ENCODE data around the gene MMP24OS. TPM values are rescaled to one million over a fixed set of nuclear protein-coding genes. Genes with fewer than 3 reads are reported as not detected.

MMP24OS gene
- total RNA-seq, 6 experiments from 2014 or later = 91.7 to 117 (median 105) TPM

GRCh38 chr20:35296101-35296554 is 18.2 kb upstream of the MMP24OS start:
- no peaks in the 10 kb centered on the region for H3K9me3 Mint-ChIP-seq
- no peak for DNase-seq
- H3K27me3 Mint-ChIP-seq (ENCODE audit: insufficient read depth) = peaks cover 13% of the 10 kb centered on the region
- H3K4me1 Mint-ChIP-seq (ENCODE audit: low read depth) = peaks cover 8% of the 10 kb centered on the region
- no peak for TF ChIP-seq CTCF (IDR thresholded peaks at IDR 0.05)
- no peaks in the 10 kb centered on the region for H3K36me3 Mint-ChIP-seq (ENCODE audit: low read depth)
- H3K4me3 Mint-ChIP-seq = no peak overlapping the region
- no peak overlapping the region for H3K27ac Mint-ChIP-seq

GRCh38 chr20:35295674-35296073 is 17.8 kb upstream of the MMP24OS start:
- Mint-ChIP-seq H3K4me1 (ENCODE audit: low read depth) (peaks cover 7% of the 10 kb centered on the region), H3K27me3 (ENCODE audit: insufficient read depth) (peaks cover 13% of the 10 kb centered on the region), H3K27ac (no peak overlapping the region), H3K36me3 (ENCODE audit: low read depth) (no peaks in the 10 kb centered on the region), H3K9me3 (no peaks in the 10 kb centered on the region), H3K4me3 (no peak overlapping the region)
- no peak for DNase-seq
- TF ChIP-seq CTCF (IDR thresholded peaks at IDR 0.05) = no peak

- no peak for DNase-seq
- H3K4me3 Mint-ChIP-seq = no peak overlapping the region
- H3K9me3 Mint-ChIP-seq = no peaks in the 10 kb centered on the region
- peaks cover 7% of the 10 kb centered on the region for H3K4me1 Mint-ChIP-seq (ENCODE audit: low read depth)
- H3K36me3 Mint-ChIP-seq (ENCODE audit: low read depth) = no peaks in the 10 kb centered on the region
- H3K27ac Mint-ChIP-seq = no peak overlapping the region
- no peak for TF ChIP-seq CTCF (IDR thresholded peaks at IDR 0.05)
- peaks cover 14% of the 10 kb centered on the region for H3K27me3 Mint-ChIP-seq (ENCODE audit: insufficient read depth)
Observed at GRCh38 chr20:35295058-35295457, 17.1 kb upstream of the MMP24OS start.

- no peak for DNase-seq
- no peak for TF ChIP-seq CTCF (IDR thresholded peaks at IDR 0.05)
- H3K4me3 Mint-ChIP-seq = no peak overlapping the region
- H3K27ac Mint-ChIP-seq = no peak overlapping the region
- no peaks in the 10 kb centered on the region for H3K36me3 Mint-ChIP-seq (ENCODE audit: low read depth)
- peaks cover 14% of the 10 kb centered on the region for H3K27me3 Mint-ChIP-seq (ENCODE audit: insufficient read depth)
- no peaks in the 10 kb centered on the region for H3K9me3 Mint-ChIP-seq
- peaks cover 7% of the 10 kb centered on the region for H3K4me1 Mint-ChIP-seq (ENCODE audit: low read depth)
Observed at GRCh38 chr20:35294293-35294685, 16.4 kb upstream of the MMP24OS start.

- Mint-ChIP-seq H3K36me3 (ENCODE audit: low read depth) (no peaks in the 10 kb centered on the region), H3K27ac (no peak overlapping the region), H3K9me3 (no peaks in the 10 kb centered on the region), H3K4me3 (no peak overlapping the region), H3K4me1 (ENCODE audit: low read depth) (peaks cover 7% of the 10 kb centered on the region), H3K27me3 (ENCODE audit: insufficient read depth) (peaks cover 14% of the 10 kb centered on the region)
- no peak for DNase-seq
- no peak for TF ChIP-seq CTCF (IDR thresholded peaks at IDR 0.05)
Observed at GRCh38 chr20:35293303-35294292, 15.7 kb upstream of the MMP24OS start.

Measured in HFFc6 (cell line).